Measurements from ENCODE around the gene NR2E3.

- TF ChIP-seq CTCF (IDR thresholded peaks at IDR 0.05) (no peak), EZH2phosphoT487 (IDR thresholded peaks at IDR 0.05) (no peak), EZH2 (IDR thresholded peaks at IDR 0.05) (no peak)
Observed at GRCh38 chr15:71788646-71789579, 21.4 kb upstream of the NR2E3 start.

Data from neural progenitor cell (in vitro differentiated cells).